ENCODE results near the gene ZNF174.

The ZNF174 gene

GRCh38 chr16:3443108-3444031 lies 42.4 kb downstream of the ZNF174 start, which contains the start of the genes NAA60 and ZNF597:
Gene NAA60, plus strand, starts transcription at chr16:3443680. Its CDS starts 32,548 bp downstream, at chr16:3476228.
Gene ZNF597, minus strand, starts transcription at chr16:3443504. Its CDS starts 351 bp downstream, at chr16:3443153.
- peak; percentile 89 for DNase-seq

DNA sequence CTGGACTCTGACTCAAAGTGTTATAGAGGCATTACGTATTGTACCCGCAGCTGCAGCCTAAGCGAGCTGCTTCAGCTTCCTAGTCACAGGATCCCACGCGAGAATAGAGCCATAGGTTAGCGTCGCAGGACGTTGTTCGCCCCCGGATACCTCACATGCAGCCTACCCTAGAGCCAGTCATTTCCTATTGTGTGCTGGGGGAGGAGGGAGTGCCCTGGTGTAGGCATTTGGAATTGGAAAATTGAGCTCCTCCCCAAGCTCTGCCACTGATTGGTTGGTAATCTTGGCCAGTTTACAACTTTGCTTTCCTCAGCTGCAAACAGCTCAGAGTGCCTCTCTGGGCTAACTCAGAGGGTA lies 43.0 kb downstream of the ZNF174 start:
- no peak for DNase-seq

DNA sequence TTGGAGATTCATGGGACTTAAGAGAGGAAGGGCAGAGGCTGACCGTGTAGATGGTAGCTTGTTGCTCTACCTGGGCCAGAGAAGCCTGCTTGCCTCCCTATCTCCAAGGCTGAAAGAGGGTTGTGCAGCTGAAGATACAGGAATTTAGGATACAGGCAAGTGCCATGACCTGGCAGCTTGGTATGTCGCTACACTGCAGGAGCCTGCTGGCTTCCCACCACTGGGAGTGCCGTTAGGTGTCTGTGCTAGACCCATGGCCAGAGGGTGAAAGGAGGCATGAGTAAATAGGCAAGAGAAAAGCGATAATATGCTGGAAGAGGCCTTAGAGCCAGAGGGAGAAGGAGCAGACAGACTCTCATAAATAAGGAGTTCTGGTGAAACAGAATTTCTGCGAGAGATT lies 53.1 kb downstream of the ZNF174 start:
- DNase-seq = no peak

- DNase-seq = no peak
Observed at GRCh38 chr16:3454631-3455147, 53.7 kb downstream of the ZNF174 start.

DNA sequence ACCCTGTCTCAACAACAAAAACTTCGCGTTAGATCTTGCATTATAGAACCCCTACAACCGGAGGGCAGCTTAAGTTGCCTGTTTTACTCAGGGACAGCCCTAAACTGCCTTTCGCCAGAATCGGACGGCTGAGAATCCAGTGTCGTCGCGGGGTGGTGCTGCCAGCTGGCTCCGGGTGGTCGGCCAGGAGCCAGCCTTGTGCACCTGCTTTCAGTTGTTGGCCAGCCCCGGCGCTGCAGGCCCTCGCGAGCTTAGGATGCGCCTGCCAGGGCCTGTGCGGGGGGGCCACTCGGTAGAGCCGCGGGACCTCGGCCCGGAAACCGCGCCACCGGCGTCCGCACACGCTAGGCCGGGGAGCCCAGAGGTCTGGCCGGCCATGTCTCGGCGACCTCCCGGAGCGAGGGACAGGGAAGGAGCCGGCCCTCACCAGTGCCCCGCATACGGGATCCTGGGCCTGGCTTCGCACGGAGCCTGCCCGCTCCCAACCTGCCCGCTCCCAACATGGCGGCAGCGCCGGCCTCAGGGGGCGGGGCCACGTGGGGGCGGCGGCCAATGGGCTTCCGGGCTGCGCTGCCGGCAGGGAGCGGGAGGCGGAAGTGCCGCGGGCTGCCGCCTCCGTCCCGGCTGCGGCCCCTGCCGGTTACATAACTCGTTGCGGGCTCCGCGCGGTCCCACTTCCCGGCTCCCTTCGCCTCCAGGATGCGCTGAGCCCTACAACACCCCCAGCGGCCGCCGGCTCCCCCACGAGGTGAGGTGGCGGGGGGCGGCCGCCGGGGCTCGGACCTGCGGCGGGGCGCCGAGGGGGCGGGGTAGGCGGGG lies 56.6 kb downstream of the ZNF174 start:
- peak; percentile 90 for DNase-seq

GRCh38 chr16:3458278-3458851 lies 57.4 kb downstream of the ZNF174 start:
- DNase-seq = no peak

GRCh38 chr16:3458852-3459361 lies 57.9 kb downstream of the ZNF174 start:
- no peak for DNase-seq

All from CD4-positive, alpha-beta T cell treated with Interleukin-15 for 1 hour (primary cell).